Adrenal gland (tissue), 12 donors: Measurements from ENCODE around the gene FBXL17. TPM values are rescaled to one million over a fixed set of nuclear protein-coding genes. Genes with fewer than 3 reads are reported as not detected.

Experiments used
- DNase-seq, 7 donors: peaks; one replicate each; pipeline ENCODE4 v3.0.0-alpha.2; 2019 to 2020
- H3K27ac ChIP-seq, 5 donors: fragments of 200-600 bp; sonication (generic) in 4 of 5; 1 replicate in 3 of 5; 2 replicates in 2 of 5; pipeline versions ENCODE4 v1.5.1 to v1.8.0; 2016 to 2020; ENCODE audit warnings: mild to moderate bottlenecking in 1 of 5
- H3K27me3 ChIP-seq: fragments of 200-600 bp; 2 replicates; pipeline ENCODE4 v1.8.0; 2021
- H3K36me3 ChIP-seq, 2 donors: fragments of 200-600 bp; replicated peaks in 1 of 2; 1 replicate in 1 of 2; 2 replicates in 1 of 2; pipeline versions ENCODE4 v1.5.1 to v1.8.0; 2018 to 2022
- H3K4me1 ChIP-seq, 2 donors: fragments of 200-600 bp; replicated peaks in 1 of 2; 1 replicate in 1 of 2; 2 replicates in 1 of 2; pipeline versions ENCODE4 v1.5.1 to v1.8.0; 2018 to 2021
- H3K4me3 ChIP-seq, 4 donors: fragments of 200-600 bp; sonication (generic) in 3 of 4; one replicate each; pipeline ENCODE4 v1.5.1; 2016 to 2018
- H3K9me3 ChIP-seq, 3 donors: fragments of 200-600 bp; sonication (generic) in 1 of 3; replicated peaks in 1 of 3; 1 replicate in 2 of 3; 2 replicates in 1 of 3; pipeline versions ENCODE4 v1.5.1 to v1.8.0; 2016 to 2021
- POLR2A ChIP-seq, 2 donors: fragments of 450-650 bp; IDR thresholded peaks; one replicate each; pipeline ENCODE4 v1.6.1; 2017; ENCODE audit warnings: antibody characterized with exemption in 2 of 2, mild to moderate bottlenecking in 2 of 2, moderate library complexity in 1 of 2
- WGBS, 4 donors: extraction: QIAGEN DNeasy Blood & Tissue Kit in 2 of 4; methylation state at CpG; one replicate each; pipeline versions ENCODE4 v1.1.5 to v1.1.7; 2013 to 2017; 5-methylcytosine and 5-hydroxymethylcytosine counted together
- intact Hi-C, 2 donors: fragments of 100-400 bp; cut with DNase I; formaldehyde crosslinking; loops; one replicate each; pipeline versions ENCODE4 v1.14.1 to v1.15.0; 2022 to 2023
- polyA plus RNA-seq, 3 donors: library from polyadenylated mRNA; stranded (reverse); fragments of 200-250 nt in 2 of 3; fragments of 350-450 nt in 1 of 3; fragmentation: Illumina TruSeq in 1 of 3; extraction: RNeasy Lipid Tissue Mini Kit (QIAGEN cat#74804) in 1 of 3; gene quantifications; one replicate each; pipeline ENCODE4 v1.2.3, GENCODE V29; 2013 to 2014
- total RNA-seq, 9 donors: library from RNA; depleted of rRNA in 4 of 9; stranded (reverse); fragments of >200 nt in 4 of 9; fragments of 120-200 nt in 1 of 9; fragmentation: NEBNext Ultra II Directional in 1 of 9; extraction: Animal tissue kit (Norgen Biotek cat#: 25700) in 1 of 9; gene quantifications; one replicate each; pipeline versions ENCODE4 v1.1.0 to v1.2.4, GENCODE V29; 2013 to 2023
- TF ChIP-seq, protein P1 (sequence below), 6 experiments: fragments of 450-650 bp in 4 of 6; fragments of 200-600 bp in 2 of 6; sonication (generic) in 1 of 6; IDR thresholded peaks; 1 replicate in 5 of 6; 2 replicates in 1 of 6; pipeline versions ENCODE4 v1.5.1 to v1.8.0; 2016 to 2021; ENCODE audit warnings: antibody characterized with exemption in 6 of 6, mild to moderate bottlenecking in 2 of 6, moderate library complexity in 1 of 6
- donor health status: healthy with polysubstance abuse.
- donor health status: Bipolar disorder and iron deficiency.
- donor health status: DM: yes; HTN: yes; CAD: no.
- donor health status: DM: no; HTN: no; CAD: no.
- donor health status: DM: no; HTN: no; CAD: no.
- donor health status: DM: yes; HTN: yes; CAD: no.

FBXL17 gene
- total and polyA plus RNA-seq, 12 donors = 4.4 to 29.4 (median 21.3) TPM

GRCh38 chr5:107936515-107936914, 445.4 kb downstream of the FBXL17 start:
- Histone ChIP-seq H3K9me3 (no peaks in the 10 kb centered on the region), H3K27me3 (no peaks in the 10 kb centered on the region), H3K36me3 (no peaks in the 10 kb centered on the region), H3K27ac (no peak overlapping the region), H3K4me3 (no peak overlapping the region), H3K4me1 (peaks cover 0 to 8% of the 10 kb centered on the region in 2 donors)
- TF ChIP-seq, protein P1, sequence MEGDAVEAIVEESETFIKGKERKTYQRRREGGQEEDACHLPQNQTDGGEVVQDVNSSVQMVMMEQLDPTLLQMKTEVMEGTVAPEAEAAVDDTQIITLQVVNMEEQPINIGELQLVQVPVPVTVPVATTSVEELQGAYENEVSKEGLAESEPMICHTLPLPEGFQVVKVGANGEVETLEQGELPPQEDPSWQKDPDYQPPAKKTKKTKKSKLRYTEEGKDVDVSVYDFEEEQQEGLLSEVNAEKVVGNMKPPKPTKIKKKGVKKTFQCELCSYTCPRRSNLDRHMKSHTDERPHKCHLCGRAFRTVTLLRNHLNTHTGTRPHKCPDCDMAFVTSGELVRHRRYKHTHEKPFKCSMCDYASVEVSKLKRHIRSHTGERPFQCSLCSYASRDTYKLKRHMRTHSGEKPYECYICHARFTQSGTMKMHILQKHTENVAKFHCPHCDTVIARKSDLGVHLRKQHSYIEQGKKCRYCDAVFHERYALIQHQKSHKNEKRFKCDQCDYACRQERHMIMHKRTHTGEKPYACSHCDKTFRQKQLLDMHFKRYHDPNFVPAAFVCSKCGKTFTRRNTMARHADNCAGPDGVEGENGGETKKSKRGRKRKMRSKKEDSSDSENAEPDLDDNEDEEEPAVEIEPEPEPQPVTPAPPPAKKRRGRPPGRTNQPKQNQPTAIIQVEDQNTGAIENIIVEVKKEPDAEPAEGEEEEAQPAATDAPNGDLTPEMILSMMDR (IDR thresholded peaks at IDR 0.05) = no peak
- TF ChIP-seq POLR2A (IDR thresholded peaks at IDR 0.05) = no peak
- WGBS, 4 donors = 86 to 94% (median 92%) methylated on average over 1 of the region's 1 CpG
- intact Hi-C loops = no loop called here
- DNase-seq = no peak

DNA sequence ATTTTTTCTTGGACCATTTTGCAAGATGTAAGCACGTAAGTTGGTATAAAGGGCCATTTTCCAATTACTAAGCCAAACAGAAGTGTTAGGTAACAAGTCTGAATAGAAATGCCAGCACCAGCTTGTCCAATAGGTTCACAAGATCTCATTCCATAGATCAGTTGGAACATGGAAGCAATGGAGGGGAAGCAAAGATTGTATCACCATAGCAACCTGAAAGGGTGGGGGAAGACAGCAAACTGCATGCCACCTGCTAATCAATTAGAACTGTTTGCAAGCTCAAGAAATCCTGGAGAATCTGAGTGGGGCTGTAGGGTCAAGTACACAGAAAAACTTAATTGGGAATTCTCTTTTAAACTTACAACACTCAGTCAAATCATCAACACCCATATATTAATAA, 446.3 kb downstream of the FBXL17 start:
- intact Hi-C loops = no loop called here
- Histone ChIP-seq H3K4me1 (peaks cover 0 to 8% of the 10 kb centered on the region in 2 donors), H3K36me3 (no peaks in the 10 kb centered on the region), H3K27ac (no peak overlapping the region), H3K27me3 (no peaks in the 10 kb centered on the region), H3K9me3 (no peaks in the 10 kb centered on the region), H3K4me3 (no peak overlapping the region)
- DNase-seq = no peak
- no peak for TF ChIP-seq POLR2A (IDR thresholded peaks at IDR 0.05)
- TF ChIP-seq, protein P1 (IDR thresholded peaks at IDR 0.05) = no peak
- WGBS, 4 donors = 92 to 98% (median 93%) methylated on average over 1 of the region's 1 CpG

- 94 to 95% (median 95%) methylated on average over 3 of the region's 3 CpGs for WGBS, 4 donors
- intact Hi-C loops = no loop called here
- Histone ChIP-seq H3K27me3 (no peaks in the 10 kb centered on the region), H3K27ac (no peak overlapping the region), H3K4me3 (no peak overlapping the region), H3K9me3 (no peaks in the 10 kb centered on the region), H3K36me3 (no peaks in the 10 kb centered on the region), H3K4me1 (peaks cover 0 to 8% of the 10 kb centered on the region in 2 donors)
- TF ChIP-seq, protein P1 (IDR thresholded peaks at IDR 0.05) = no peak
- TF ChIP-seq POLR2A (IDR thresholded peaks at IDR 0.05) = no peak
- DNase-seq = no peak
Observed at GRCh38 chr5:107933326-107933725, 448.6 kb downstream of the FBXL17 start.

- Histone ChIP-seq H3K9me3 (no peaks in the 10 kb centered on the region), H3K36me3 (no peaks in the 10 kb centered on the region), H3K27me3 (no peaks in the 10 kb centered on the region), H3K27ac (no peak overlapping the region), H3K4me3 (no peak overlapping the region), H3K4me1 (no peaks in the 10 kb centered on the region)
- intact Hi-C loops = no loop called here
- DNase-seq = no peak
- 93 to 100% (median 95%) methylated on average over 1 of the region's 1 CpG for WGBS, 4 donors
- TF ChIP-seq, protein P1 (IDR thresholded peaks at IDR 0.05) = no peak
- no peak for TF ChIP-seq POLR2A (IDR thresholded peaks at IDR 0.05)
Observed at GRCh38 chr5:107930891-107931290, 451.0 kb downstream of the FBXL17 start.
